ENCODE data around the gene MED16. TPM values are rescaled to one million over a fixed set of nuclear protein-coding genes. Genes with fewer than 3 reads are reported as not detected.

The MED16 gene
- total RNA-seq, 6 experiments from 2014 or later, result 32.0 to 35.7 (median 33.3) TPM

GRCh38 chr19:928471-929202, 35.6 kb upstream of the MED16 start:
- ATAC-seq, result peak in 1 of 4 donors; percentile 3
- Histone ChIP-seq H3K4me1 (peaks cover 0 to 11% (median 5%) of the 10 kb centered on the region in 4 donors), H3K36me3 (no peaks in the 10 kb centered on the region), H3K27ac (no peak overlapping the region), H3K9me3 (no peaks in the 10 kb centered on the region), H3K27me3 (no peaks in the 10 kb centered on the region), H3K4me3 (no peak overlapping the region)
- TF ChIP-seq POLR2A (IDR thresholded peaks at IDR 0.05), result no peak
- no peak for TF ChIP-seq CTCF (IDR thresholded peaks at IDR 0.05)
- intact Hi-C loops (cut with DNase I), result no loop called here
- peak in 1 of 3 donors; percentile 21 for DNase-seq
- 100% methylated on average over 1 of the region's 18 CpGs for WGBS (ENCODE audit: insufficient coverage, low coverage, low lambda C conversion rate, missing lambda C conversion rate)

GRCh38 chr19:927780-928401, 34.9 kb upstream of the MED16 start:
- TF ChIP-seq POLR2A (IDR thresholded peaks at IDR 0.05) (no peak), CTCF (IDR thresholded peaks at IDR 0.05) (no peak)
- Histone ChIP-seq H3K4me3 (peak overlapping the region in 1 of 3 donors; percentile 72), H3K36me3 (no peaks in the 10 kb centered on the region), H3K9me3 (no peaks in the 10 kb centered on the region), H3K4me1 (peaks cover 0 to 8% (median 2%) of the 10 kb centered on the region in 4 donors), H3K27ac (no peak overlapping the region), H3K27me3 (no peaks in the 10 kb centered on the region)
- intact Hi-C loops (cut with DNase I), result no loop called here
- WGBS (ENCODE audit: insufficient coverage, low coverage, low lambda C conversion rate, missing lambda C conversion rate), result no CpG with 5 or more reads among the region's 12 CpGs
- no peak for ATAC-seq
- peak in 1 of 3 donors; percentile 19 for DNase-seq

GRCh38 chr19:927351-927779, 34.4 kb upstream of the MED16 start:
- no peak overlapping the region for H3K27ac ChIP-seq
- peak in 1 of 4 donors; percentile 3 for ATAC-seq
- no peaks in the 10 kb centered on the region for H3K9me3 ChIP-seq
- DNase-seq, result no peak
- TF ChIP-seq CTCF (IDR thresholded peaks at IDR 0.05) (no peak), POLR2A (IDR thresholded peaks at IDR 0.05) (no peak)
- intact Hi-C loops (cut with DNase I), result no loop called here
- 17% methylated on average over 1 of the region's 15 CpGs for WGBS (ENCODE audit: insufficient coverage, low coverage, low lambda C conversion rate, missing lambda C conversion rate)
- H3K4me3 ChIP-seq, result peak overlapping the region; percentile 72 to 85 (median 76)
- no peaks in the 10 kb centered on the region for H3K27me3 ChIP-seq
- no peaks in the 10 kb centered on the region for H3K36me3 ChIP-seq
- peaks cover 0 to 8% (median 2%) of the 10 kb centered on the region in 4 donors for H3K4me1 ChIP-seq

GRCh38 chr19:926589-927350, 33.8 kb upstream of the MED16 start:
- peak overlapping the region; percentile 72 to 85 (median 76) for H3K4me3 ChIP-seq
- H3K9me3 ChIP-seq, result no peaks in the 10 kb centered on the region
- no peaks in the 10 kb centered on the region for H3K36me3 ChIP-seq
- DNase-seq, result peak; percentile 80 to 85 (median 85)
- intact Hi-C loops (cut with DNase I), result no loop called here
- ATAC-seq, result peak; percentile 33 to 71 (median 54)
- H3K27ac ChIP-seq, result peak overlapping the region in 2 of 3 donors; percentile 33 to 86
- peaks cover 0 to 8% (median 2%) of the 10 kb centered on the region in 4 donors for H3K4me1 ChIP-seq
- H3K27me3 ChIP-seq, result no peaks in the 10 kb centered on the region
- WGBS (ENCODE audit: insufficient coverage, low coverage, low lambda C conversion rate, missing lambda C conversion rate), result 1% methylated on average over 20 of the region's 52 CpGs
- TF ChIP-seq POLR2A (IDR thresholded peaks at IDR 0.05) (no peak), CTCF (IDR thresholded peaks at IDR 0.05) (no peak)

Measured in right lobe of liver (tissue), 6 donors.